Hematopoietic multipotent progenitor cell (in vitro differentiated cells): Measurements from ENCODE around the gene ACMSD. TPM values are rescaled to one million over a fixed set of nuclear protein-coding genes. Genes with fewer than 3 reads are reported as not detected.
A peak's percentile ranks its signal among the peaks of the same experiment; 100 is the strongest.
"Not testable (repeated sequence)": the region's sequence is repeated elsewhere in the genome, so short reads cannot be mapped to it uniquely, and the experiment has no call there.

Source experiments
- DNase-seq, 3 donors: peaks; one replicate each; pipeline ENCODE4 v3.0.0-alpha.2; 2011 to 2015; ENCODE audit warnings: low read depth in 2 of 3, low spot score in 2 of 3
- total RNA-seq: library from RNA; depleted of rRNA; stranded (reverse); fragments of >200 nt; gene quantifications from one replicate; pipeline ENCODE4 v1.2.3, GENCODE V29; 2012

ACMSD gene
- total RNA-seq, 1 donor, result not detected

GRCh38 chr2:134900151-134900550, 61.7 kb downstream of the ACMSD start:
- no peak for DNase-seq

DNA sequence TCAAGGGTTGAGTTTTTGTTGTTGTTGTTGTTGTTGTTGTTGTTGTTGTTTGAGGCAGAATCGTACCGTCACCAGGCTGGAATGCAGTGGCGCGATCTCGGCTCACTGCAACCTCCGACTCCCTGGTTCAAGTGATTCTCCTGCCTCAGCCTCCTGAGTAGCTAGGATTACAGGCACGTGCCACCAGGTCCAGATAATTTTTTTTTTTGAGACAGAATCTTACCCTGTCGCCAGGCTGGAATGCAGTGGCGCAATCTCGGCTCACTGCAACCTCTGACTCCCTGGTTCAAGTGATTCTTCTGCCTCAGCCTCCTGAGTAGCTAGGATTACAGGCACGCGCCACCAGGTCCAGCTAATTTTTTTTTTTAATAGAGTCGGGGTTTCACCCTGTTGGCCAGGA, 65.3 kb downstream of the ACMSD start:
- DNase-seq, result not testable (repeated sequence)

- no peak for DNase-seq
Observed at GRCh38 chr2:134905168-134905567, 66.8 kb downstream of the ACMSD start.

GRCh38 chr2:134906726-134907125, 68.3 kb downstream of the ACMSD start:
- DNase-seq, result no peak

DNA sequence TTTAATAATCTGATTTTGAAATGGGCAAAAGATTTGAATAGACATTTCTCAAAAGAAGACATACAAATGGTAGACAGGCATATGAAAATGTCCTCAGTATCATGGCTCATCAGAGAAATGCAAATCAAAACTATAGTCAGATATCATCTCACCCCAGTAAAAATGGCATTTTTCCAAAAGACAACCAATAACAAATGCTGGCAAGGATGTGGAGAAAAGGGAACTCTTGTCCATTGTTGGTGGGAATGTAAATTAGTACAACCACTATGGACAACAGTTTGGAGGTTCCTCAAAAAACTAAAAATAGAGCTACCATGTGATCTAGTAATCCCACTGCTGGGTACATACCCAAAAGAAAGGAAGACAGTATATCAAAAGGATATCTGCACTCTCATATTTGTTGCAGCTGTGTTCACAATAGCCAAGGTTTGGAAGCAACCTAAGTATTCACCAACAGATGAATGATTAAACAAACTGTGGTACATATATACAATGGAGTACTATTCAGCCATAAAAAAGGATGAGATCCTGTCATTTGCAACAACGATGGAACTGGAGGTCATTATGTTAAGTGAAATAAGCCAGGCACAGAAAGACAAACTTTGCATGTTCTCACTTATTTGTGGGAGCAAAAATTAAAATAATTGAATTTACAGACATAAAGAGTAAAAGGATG, 69.2 kb downstream of the ACMSD start:
- DNase-seq, result not testable (repeated sequence)

GRCh38 chr2:134910763-134911399, 72.5 kb downstream of the ACMSD start:
- no peak for DNase-seq

GRCh38 chr2:134911400-134911785, 73.0 kb downstream of the ACMSD start:
- no peak for DNase-seq

GRCh38 chr2:134912361-134912760, 73.9 kb downstream of the ACMSD start:
- DNase-seq, result peak in 2 of 3 donors; percentile 3 to 47

DNA sequence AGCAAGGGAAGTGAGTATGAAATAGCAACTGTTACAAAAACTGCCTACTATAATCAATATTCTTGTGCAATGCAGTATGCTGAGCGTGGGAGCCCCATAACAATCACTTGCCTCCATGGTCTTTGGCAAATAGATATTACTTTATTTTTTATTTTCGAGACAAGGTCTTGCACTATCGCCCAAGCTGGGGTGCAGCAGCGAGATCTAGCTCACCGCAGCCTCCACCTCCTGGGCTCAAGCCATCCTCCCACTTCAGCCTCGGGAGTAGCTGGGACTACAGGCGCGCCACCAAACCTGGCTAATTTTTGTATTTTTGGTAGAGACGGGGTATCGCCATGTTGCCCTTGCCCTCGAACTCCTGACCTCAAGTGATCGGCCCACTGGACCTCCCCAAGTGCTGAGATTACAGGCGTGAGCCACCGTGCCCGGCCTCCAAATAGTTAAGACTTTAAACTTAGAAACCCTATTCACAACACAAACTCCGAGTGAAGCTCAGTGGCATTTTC, 79.0 kb downstream of the ACMSD start:
- DNase-seq, result no peak

- peak in 2 of 3 donors; percentile 74 to 95 for DNase-seq
Observed at GRCh38 chr2:134917888-134918525, 79.6 kb downstream of the ACMSD start.

DNA sequence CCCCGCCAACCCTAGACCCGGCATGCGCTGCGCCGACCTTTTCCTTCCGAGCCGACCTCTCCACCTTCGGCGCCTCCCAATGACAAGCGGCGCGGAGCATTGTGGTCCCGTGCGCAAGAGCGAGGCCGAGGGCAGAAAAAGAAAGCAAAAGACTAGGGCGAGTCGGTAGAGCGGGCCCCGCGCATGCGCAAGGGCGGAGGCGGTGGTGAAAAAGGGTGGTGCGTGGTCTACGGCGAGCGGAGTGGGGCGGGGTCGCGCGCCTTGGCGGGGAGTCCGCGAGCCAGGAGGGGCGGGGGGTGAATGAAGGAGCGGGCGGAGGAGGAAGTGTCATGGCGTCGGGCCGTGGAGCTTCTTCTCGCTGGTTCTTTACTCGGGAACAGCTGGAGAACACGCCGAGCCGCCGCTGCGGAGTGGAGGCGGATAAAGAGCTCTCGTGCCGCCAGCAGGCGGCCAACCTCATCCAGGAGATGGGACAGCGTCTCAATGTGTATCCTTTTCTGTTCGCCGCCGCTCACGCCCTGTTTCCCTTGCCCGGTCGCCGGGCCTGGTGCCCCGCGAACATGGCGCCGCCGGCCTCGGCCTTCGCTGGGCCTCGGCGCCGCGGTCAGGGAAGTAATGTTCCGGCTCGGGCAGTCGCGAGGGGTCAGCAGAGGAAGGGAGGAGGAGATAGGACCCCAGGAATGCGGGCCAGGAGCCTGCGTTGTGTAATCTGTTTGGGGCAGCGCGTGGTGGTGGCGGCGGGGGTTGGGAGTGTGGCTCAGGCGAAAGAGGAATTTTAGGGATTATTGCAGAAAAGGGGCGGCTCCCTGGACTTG, 80.3 kb downstream of the ACMSD start, which contains the start of gene CCNT2:
Gene CCNT2 (plus strand): TSS at position 297 of the 815 bp plus-strand sequence. CDS start 33 bp downstream, at position 330.
- peak; percentile 98 to 100 (median 100) for DNase-seq

GRCh38 chr2:134919341-134920210, 81.2 kb downstream of the ACMSD start:
- DNase-seq, result peak in 2 of 3 donors; percentile 32 to 52

GRCh38 chr2:134924912-134925311, 86.5 kb downstream of the ACMSD start:
- DNase-seq, result no peak

- no peak for DNase-seq
Observed at GRCh38 chr2:134926231-134926931, 88.0 kb downstream of the ACMSD start.

GRCh38 chr2:134927195-134927594, 88.8 kb downstream of the ACMSD start:
- DNase-seq, result peak in 1 of 3 donors; percentile 13

DNA sequence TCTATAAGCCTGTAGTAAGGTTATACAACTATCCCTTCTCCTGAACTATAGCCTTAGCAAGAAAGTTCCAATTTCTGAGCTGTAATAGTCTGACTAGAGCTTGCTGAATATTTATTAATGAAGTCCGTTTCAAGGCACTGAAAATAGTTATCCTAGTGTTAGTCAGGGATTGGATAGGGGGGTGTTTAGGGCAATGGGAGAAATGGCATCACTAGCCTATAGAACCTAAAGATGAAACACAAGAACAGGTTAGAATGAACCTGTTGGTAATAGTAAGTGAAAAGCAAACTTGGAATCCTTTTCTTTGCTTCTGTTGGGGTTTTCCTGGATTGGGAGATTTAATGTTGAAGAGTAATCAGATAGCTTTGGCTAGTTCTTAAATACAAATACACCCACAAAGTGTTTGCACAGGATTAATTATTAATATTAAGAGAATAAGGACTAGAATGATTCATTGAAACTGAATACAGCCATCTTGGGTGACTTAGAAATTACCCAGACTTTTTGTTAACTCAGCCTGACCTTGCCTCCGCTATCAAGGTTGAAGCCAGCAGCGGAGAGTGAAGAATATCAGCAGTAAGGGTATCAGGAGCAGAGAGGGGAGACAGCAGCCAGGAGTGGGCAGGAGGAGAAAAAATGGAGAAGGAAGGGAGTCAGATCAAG, 94.6 kb downstream of the ACMSD start:
- DNase-seq, result no peak

GRCh38 chr2:134933732-134934131, 95.3 kb downstream of the ACMSD start:
- DNase-seq, result no peak

GRCh38 chr2:134934150-134934549, 95.7 kb downstream of the ACMSD start:
- no peak for DNase-seq

GRCh38 chr2:134934641-134935040, 96.2 kb downstream of the ACMSD start:
- DNase-seq, result no peak
